HepG2 (cell line): ENCODE results near the gene PDIA5. TPM values are rescaled to one million over a fixed set of nuclear protein-coding genes. Genes with fewer than 3 reads are reported as not detected.
A peak's percentile ranks its signal among the peaks of the same experiment; 100 is the strongest.

Experiments used
- ATAD3A ChIP-seq: sonication (generic); formaldehyde crosslinking; IDR thresholded peaks from 2 replicates; pipeline ENCODE4 v1.4.0; 2020; ENCODE audit warnings: missing genetic modification reagents
- ETV5 ChIP-seq: IDR thresholded peaks from 2 replicates; pipeline ENCODE4 v1.6.1; 2018; ENCODE audit warnings: missing biosample characterization, missing genetic modification reagents, inconsistent platforms, borderline replicate concordance
- HIVEP1 ChIP-seq: sonication (generic); formaldehyde crosslinking; IDR thresholded peaks from 2 replicates; pipeline ENCODE4 v1.4.0; 2020; ENCODE audit warnings: mild to moderate bottlenecking, missing genetic modification reagents
- JDP2 ChIP-seq: sonication (generic); formaldehyde crosslinking; IDR thresholded peaks from 2 replicates; pipeline ENCODE4 v1.8.1; 2022; ENCODE audit warnings: missing genetic modification reagents, borderline replicate concordance
- MIER3 ChIP-seq: IDR thresholded peaks from 2 replicates; pipeline ENCODE4 v1.6.1; 2016; ENCODE audit warnings: missing compliant biosample characterization, borderline replicate concordance
- MXD1 ChIP-seq: sonication (generic); formaldehyde crosslinking; IDR thresholded peaks from 2 replicates; pipeline ENCODE4 v1.4.0; 2020; ENCODE audit warnings: mild to moderate bottlenecking, missing genetic modification reagents
- PRMT3 ChIP-seq: sonication (generic); formaldehyde crosslinking; IDR thresholded peaks from 2 replicates; pipeline ENCODE4 v1.8.1; 2022; ENCODE audit warnings: low read depth, mild to moderate bottlenecking, moderate library complexity, missing genetic modification reagents, borderline replicate concordance
- SALL1 ChIP-seq: sonication (generic); formaldehyde crosslinking; IDR thresholded peaks from 2 replicates; pipeline ENCODE4 v1.8.0; 2022; ENCODE audit warnings: mild to moderate bottlenecking, missing genetic modification reagents
- TP53 ChIP-seq: sonication (generic); formaldehyde crosslinking; conservative IDR thresholded peaks from 2 replicates; pipeline ENCODE4 v1.4.0; 2020; ENCODE audit warnings: missing genetic modification reagents
- ZNF382 ChIP-seq: sonication (generic); formaldehyde crosslinking; IDR thresholded peaks from 2 replicates; pipeline ENCODE4 v1.5.0; 2020; ENCODE audit warnings: missing genetic modification reagents, mild to moderate bottlenecking, borderline replicate concordance
- ZNF430 ChIP-seq: sonication (generic); formaldehyde crosslinking; IDR thresholded peaks from 2 replicates; pipeline ENCODE4 v1.9.0; 2021; ENCODE audit warnings: mild to moderate bottlenecking, missing genetic modification reagents
- ZNF446 ChIP-seq: sonication (generic); formaldehyde crosslinking; IDR thresholded peaks from 2 replicates; pipeline ENCODE4 v1.5.0; 2020; ENCODE audit warnings: mild to moderate bottlenecking, missing genetic modification reagents
- ZNF501 ChIP-seq: sonication (generic); formaldehyde crosslinking; IDR thresholded peaks from 2 replicates; pipeline ENCODE4 v1.5.1; 2020; ENCODE audit warnings: mild to moderate bottlenecking, moderate library complexity, missing genetic modification reagents
- ZNF550 ChIP-seq: sonication (generic); formaldehyde crosslinking; IDR thresholded peaks from 2 replicates; pipeline ENCODE4 v1.4.0; 2020; ENCODE audit warnings: mild to moderate bottlenecking, missing genetic modification reagents, borderline replicate concordance
- ZNF563 ChIP-seq: sonication (generic); formaldehyde crosslinking; IDR thresholded peaks from 2 replicates; pipeline ENCODE4 v1.8.0; 2022; ENCODE audit warnings: mild to moderate bottlenecking, moderate library complexity, missing genetic modification reagents
- ZNF780A ChIP-seq: sonication (generic); formaldehyde crosslinking; IDR thresholded peaks from 2 replicates; pipeline ENCODE4 v1.8.0; 2022; ENCODE audit warnings: mild to moderate bottlenecking, missing genetic modification reagents, moderate library complexity
- polyA plus RNA-seq, 8 experiments: library from polyadenylated mRNA; depleted of rRNA in 3 of 8; stranded (reverse) in 7 of 8; unstranded in 1 of 8; fragments of >200 nt; fragmentation: Illumina TruSeq in 4 of 8; extraction: Trizol in 4 of 8; gene quantifications; 2 replicates each; pipeline versions ENCODE4 v1.2.1 to v1.2.3, GENCODE V29; 2011 to 2016; ENCODE audit warnings: low read depth in 4 of 8, missing spikeins in 1 of 8, mixed read lengths in 1 of 8; ENCODE audit not compliant: insufficient read depth in 1 of 8
- total RNA-seq, 5 experiments: library from RNA; depleted of rRNA; stranded (reverse); fragments of >200 nt; fragmentation: Illumina TruSeq; extraction: Trizol; gene quantifications; 2 replicates each; pipeline ENCODE4 v1.2.3, GENCODE V29; 2016; ENCODE audit warnings: low read depth in 1 of 5
- TF ChIP-seq, protein P1 (sequence below): sonication (generic); formaldehyde crosslinking; IDR thresholded peaks from 2 replicates; pipeline ENCODE4 v1.5.0; 2020; ENCODE audit warnings: mild to moderate bottlenecking, missing genetic modification reagents, borderline replicate concordance
- TF ChIP-seq, protein P2 (sequence below): sonication (generic); formaldehyde crosslinking; IDR thresholded peaks from 2 replicates; pipeline ENCODE4 v1.5.0; 2020; ENCODE audit warnings: mild to moderate bottlenecking, low read depth, missing genetic modification reagents, borderline replicate concordance

The PDIA5 gene
- total and polyA plus RNA-seq, 2 of the 13 experiments (the other 11 are each of a cell fraction or from before 2014, with no cell fraction given): 51.3 to 74.3 TPM

DNA sequence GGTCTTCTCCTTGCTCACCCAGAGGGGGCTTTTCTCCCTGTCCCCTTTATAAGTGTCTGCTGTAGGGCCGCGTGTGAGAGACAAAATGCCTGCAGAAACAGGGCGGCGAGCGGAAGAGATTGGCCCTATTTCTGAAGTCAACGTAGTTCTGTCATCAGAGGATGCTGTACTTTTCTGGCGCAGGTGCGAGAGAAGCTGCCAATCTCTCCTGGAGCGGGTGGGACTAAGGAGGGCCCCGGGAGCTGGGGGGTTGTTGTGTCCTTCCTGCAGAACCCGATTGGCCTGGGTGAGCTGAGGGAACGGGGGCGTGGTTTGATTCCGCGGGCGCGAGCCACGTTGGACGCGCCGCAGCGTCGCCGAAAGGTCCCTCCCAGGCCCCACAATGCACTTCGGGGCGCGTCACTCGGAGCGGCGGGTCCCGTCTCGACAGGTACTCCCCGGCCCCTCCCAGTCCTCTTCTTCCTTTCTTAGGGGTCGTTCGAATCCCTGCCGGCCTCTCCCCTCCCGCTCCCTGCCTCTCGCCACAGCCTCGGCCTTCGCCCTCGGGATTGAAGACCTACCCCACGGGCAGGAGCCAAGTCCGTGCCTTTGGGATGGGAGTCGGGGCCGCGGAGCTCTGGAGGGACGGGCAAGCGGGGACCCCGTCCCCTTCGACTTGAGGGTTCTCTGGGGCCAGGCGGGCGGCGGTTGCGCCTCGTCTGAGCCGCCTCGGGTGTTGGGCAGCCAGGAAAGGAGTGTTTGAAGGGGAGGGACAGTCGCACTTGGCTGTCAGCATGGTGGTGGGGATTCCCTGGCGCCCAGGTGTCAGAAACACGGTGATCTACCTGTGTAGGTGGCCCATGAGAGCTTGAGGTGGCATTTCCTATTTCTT is 135.0 kb downstream of the PDIA5 start, which contains the start of gene SEC22A (continued):
- TF ChIP-seq, protein P1, sequence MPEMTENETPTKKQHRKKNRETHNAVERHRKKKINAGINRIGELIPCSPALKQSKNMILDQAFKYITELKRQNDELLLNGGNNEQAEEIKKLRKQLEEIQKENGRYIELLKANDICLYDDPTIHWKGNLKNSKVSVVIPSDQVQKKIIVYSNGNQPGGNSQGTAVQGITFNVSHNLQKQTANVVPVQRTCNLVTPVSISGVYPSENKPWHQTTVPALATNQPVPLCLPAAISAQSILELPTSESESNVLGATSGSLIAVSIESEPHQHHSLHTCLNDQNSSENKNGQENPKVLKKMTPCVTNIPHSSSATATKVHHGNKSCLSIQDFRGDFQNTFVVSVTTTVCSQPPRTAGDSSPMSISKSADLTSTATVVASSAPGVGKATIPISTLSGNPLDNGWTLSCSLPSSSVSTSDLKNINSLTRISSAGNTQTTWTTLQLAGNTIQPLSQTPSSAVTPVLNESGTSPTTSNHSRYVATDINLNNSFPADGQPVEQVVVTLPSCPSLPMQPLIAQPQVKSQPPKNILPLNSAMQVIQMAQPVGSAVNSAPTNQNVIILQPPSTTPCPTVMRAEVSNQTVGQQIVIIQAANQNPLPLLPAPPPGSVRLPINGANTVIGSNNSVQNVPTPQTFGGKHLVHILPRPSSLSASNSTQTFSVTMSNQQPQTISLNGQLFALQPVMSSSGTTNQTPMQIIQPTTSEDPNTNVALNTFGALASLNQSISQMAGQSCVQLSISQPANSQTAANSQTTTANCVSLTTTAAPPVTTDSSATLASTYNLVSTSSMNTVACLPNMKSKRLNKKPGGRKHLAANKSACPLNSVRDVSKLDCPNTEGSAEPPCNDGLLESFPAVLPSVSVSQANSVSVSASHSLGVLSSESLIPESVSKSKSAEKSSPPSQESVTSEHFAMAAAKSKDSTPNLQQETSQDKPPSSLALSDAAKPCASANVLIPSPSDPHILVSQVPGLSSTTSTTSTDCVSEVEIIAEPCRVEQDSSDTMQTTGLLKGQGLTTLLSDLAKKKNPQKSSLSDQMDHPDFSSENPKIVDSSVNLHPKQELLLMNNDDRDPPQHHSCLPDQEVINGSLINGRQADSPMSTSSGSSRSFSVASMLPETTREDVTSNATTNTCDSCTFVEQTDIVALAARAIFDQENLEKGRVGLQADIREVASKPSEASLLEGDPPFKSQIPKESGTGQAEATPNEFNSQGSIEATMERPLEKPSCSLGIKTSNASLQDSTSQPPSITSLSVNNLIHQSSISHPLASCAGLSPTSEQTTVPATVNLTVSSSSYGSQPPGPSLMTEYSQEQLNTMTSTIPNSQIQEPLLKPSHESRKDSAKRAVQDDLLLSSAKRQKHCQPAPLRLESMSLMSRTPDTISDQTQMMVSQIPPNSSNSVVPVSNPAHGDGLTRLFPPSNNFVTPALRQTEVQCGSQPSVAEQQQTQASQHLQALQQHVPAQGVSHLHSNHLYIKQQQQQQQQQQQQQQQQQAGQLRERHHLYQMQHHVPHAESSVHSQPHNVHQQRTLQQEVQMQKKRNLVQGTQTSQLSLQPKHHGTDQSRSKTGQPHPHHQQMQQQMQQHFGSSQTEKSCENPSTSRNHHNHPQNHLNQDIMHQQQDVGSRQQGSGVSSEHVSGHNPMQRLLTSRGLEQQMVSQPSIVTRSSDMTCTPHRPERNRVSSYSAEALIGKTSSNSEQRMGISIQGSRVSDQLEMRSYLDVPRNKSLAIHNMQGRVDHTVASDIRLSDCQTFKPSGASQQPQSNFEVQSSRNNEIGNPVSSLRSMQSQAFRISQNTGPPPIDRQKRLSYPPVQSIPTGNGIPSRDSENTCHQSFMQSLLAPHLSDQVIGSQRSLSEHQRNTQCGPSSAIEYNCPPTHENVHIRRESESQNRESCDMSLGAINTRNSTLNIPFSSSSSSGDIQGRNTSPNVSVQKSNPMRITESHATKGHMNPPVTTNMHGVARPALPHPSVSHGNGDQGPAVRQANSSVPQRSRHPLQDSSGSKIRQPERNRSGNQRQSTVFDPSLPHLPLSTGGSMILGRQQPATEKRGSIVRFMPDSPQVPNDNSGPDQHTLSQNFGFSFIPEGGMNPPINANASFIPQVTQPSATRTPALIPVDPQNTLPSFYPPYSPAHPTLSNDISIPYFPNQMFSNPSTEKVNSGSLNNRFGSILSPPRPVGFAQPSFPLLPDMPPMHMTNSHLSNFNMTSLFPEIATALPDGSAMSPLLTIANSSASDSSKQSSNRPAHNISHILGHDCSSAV (CRISPR knock-in tag): no peak
- TF ChIP-seq MIER3 (CRISPR knock-in tag) (no peak), ZNF501 (peak; percentile 49; the same call in 1 of the 2 replicates), ATAD3A (no peak), SALL1 (CRISPR knock-in tag) (peak; percentile 47), ETV5 (CRISPR knock-in tag) (no peak), ZNF430 (CRISPR knock-in tag) (no peak), ZNF550 (CRISPR knock-in tag) (no peak), ZNF780A (CRISPR knock-in tag) (no peak), JDP2 (CRISPR knock-in tag) (no peak), ZNF563 (CRISPR knock-in tag) (peak; percentile 44; the same call in 1 of the 2 replicates), ZNF382 (CRISPR knock-in tag) (no peak), MXD1 (CRISPR knock-in tag) (no peak), ZNF446 (CRISPR knock-in tag) (0 out of 2 replicates have a peak, but pooled peaks have one; percentile 37), TP53 (no peak), PRMT3 (no peak), HIVEP1 (CRISPR knock-in tag) (peak; percentile 50; the same call in 1 of the 2 replicates)
- TF ChIP-seq, protein P2, sequence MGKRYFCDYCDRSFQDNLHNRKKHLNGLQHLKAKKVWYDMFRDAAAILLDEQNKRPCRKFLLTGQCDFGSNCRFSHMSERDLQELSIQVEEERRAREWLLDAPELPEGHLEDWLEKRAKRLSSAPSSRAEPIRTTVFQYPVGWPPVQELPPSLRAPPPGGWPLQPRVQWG (CRISPR knock-in tag): no peak
